GM18520 (cell line): ENCODE measurements around the gene SSB.
"Not testable (repeated sequence)": the region's sequence is repeated elsewhere in the genome, so short reads cannot be mapped to it uniquely, and the experiment has no call there.

Experiments
- ATAC-seq: cut with Tn5 transposase; IDR thresholded peaks from one replicate; pipeline ENCODE4 v1.9.1; 2021; ENCODE audit not compliant: unreplicated experiment

SSB gene

DNA sequence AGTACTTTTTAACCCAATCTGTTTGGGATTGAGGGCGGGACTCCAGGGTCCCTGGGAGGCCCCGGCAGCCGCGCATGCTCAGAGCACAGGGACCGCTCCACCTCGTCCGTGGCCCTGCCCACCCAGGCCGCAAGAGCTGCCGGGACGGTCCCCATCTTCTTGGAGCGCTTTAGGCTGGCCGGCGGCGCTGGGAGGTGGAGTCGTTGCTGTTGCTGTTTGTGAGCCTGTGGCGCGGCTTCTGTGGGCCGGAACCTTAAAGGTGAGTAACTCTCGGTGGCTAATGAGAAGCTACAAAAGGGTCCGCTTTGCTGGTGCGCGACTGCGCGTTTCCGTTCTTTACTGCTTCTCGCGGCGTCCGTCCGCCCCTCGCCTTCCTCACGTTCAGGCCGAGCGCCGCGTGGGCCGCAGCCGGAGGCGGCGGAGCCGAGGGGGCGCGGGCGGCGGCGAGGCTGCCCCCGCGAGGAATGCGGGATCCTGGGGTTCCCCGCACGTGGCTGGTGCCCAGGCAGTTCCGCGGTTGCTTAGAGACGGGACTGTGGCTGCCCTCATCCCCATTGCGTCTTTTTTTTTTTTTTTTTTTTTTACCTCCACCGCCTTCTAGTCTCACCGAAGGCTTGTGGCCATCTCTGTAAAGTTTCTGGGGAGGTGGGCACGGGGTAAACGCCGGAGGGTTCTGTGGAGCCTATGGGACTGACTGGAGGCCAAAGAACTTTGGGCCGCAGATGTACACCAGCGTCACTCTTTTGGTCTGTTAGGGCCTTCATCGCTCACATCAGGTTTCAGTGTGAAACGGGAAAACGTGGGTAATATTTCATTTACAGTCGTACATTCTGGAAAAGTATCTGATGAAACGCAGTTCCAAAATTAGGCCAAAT is at the start of gene SSB:
Gene SSB, plus strand, starts transcription at position 154 of the 875 bp plus-strand sequence. CDS start 2,090 bp downstream, outside the sequence.
- peak; percentile 91 for ATAC-seq

GRCh38 chr2:169752752-169753151 is 45.9 kb upstream of the SSB start:
- ATAC-seq = no peak

DNA sequence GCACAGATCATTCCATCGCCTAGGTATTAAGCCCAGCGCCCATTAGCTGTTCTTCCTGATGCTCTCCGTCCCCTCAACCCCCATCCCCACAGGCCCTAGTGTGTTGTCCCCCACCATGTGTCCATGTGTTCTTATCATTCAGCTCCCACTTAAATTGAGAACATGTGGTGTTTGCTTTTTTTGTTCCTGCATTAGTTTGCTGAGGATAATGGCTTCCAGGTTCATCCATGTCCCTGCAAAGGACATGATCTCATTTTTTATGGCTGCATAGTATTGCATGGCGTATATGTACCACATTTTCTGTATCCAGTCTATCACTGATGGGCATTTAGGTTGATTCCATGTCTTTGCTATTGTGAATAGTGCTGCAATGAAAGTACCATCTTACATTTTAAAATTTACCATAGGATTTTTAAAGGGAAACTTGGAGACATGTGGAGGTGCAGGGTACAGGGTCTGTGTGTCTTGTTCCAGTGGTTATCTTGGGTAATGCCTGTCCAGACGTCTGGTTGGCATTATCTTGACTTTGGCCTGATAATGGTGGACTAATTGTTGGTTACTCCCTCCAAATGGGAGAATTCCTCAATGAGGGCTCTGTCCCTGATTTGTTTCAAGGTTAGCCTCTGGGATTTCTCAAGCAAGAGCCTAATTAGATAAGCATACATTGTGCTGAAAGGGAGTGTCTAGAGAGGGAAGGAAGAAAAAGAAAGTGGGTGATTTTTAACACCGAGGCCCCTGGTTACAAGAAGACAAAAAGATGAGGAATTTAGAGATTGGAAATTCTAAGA is 43.4 kb upstream of the SSB start:
- no peak for ATAC-seq

DNA sequence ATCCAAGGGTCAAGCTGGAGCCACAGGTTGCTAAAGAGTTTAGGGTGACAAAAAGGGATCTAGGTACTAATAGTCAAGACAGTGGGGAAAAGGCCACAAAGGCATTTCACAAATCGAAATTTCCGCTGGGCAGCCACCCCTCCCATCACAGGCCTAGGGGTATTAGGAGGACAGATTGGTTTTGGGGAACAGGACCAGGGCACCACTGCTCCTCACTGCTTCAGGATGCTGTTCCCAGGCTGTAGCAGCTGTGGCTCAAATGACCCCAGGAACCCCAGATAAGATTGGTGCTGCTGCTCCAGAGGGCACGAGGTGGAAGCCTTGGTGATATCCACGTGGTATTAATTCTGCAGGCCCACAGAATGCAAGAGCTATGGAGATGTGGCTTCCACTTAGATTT is 42.3 kb upstream of the SSB start:
- ATAC-seq = no peak

DNA sequence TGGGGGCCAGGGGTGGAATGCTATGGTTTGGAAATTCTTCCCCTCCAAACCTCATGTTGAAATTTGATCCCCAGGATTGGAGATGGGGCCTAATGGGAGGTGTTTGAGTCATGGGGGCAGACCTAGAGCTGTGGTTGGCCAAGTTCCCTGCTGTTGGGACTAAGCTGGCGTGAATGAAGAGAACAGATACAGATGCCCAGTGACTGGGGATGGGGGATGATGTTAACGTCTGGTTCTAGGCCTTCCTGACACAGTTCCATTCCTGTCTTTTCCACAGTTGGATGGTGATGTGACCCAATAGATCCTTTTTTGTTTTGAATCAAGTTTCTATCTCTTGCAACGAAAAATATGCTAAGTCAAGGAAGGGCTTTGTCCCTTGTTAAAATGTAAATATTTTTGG is 41.3 kb upstream of the SSB start:
- ATAC-seq = no peak

- no peak for ATAC-seq
Observed at GRCh38 chr2:169757778-169758177, 40.9 kb upstream of the SSB start.

DNA sequence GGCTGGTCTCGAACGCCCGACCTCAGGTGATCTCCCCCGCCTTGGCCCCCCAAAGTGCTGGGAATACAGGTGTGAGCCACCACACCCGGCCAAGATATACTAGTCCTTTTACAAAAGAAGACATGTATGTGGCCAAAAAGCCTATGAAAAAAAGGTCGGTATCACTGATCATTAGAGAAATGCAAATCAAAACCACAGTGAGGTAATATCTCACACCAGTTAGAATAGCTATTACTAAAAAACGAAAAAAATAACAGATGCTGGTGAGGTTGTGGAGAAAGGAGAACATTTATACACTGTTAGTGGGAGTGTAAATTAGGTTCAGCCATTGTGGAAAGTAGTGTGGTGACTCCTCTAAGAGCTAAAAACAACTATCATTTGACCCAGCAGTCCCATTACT is 38.7 kb upstream of the SSB start:
- ATAC-seq = no peak

GRCh38 chr2:169760798-169761197 is 37.9 kb upstream of the SSB start:
- ATAC-seq = not testable (repeated sequence)

DNA sequence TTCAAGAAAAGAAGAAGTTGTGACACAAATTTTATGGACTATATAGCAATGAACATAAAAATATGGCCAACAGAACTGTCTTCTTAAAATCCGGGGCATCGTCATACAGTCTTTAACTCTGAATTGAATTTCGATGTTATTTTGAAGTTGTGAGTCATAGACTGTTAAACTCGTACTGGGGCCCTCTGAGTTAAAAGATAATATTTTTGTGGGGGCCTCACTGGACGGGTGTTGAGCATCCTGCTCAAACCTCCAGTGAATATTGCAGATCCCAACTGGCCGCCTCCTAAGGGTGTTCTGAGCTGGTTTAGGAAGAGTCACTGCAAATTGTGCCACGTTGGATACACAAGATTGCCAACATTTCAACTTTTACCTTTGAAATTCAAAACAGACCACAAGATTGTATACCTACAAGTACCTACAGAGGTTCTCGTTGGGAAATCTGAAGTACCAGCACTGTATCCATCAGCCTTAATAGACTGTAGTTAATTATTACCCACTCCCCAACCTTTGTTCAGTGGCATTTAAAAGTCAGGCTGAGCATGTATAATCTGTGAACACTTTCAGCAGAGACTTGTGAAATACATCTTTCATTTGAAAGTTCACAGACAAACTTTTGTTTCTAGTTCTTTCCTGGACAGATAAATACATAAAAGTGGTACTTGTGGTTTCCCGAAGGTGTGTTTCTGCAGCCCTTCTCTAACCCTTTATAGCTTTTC is 37.3 kb upstream of the SSB start:
- ATAC-seq = peak; percentile 53

DNA sequence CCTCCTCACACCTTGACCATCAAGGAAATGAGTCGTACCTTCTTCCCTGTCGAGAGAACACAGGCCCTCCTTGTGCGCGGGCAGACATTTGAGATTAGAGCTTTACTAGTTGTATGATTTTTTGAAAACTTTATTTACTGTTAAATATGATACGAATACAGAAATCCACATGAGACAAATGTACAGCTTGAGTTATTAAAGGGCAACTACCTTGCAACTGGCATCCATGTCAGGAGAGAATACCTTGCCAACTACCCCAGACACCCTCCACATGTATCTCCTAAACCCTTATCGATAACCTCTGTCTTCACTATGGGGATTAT is 36.7 kb upstream of the SSB start:
- no peak for ATAC-seq

DNA sequence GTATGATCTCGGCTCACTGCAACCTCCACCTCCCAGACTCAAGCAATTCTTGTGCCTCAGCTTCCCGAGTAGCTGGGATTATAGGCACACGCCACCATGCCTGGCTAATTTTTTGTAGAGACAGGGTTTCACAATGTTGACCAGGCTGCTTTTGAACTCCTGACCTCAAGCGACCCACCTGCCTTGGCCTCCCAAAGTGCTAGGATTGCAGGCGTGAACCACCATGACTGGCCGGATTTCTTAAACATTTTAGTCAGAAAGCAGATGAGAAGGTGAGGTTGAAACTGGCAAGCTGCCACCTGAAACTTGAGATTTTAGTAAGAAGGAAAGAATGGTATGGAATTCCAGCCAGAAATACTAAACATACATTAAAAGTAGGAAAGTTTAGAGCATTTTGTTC is 33.1 kb upstream of the SSB start:
- no peak for ATAC-seq

DNA sequence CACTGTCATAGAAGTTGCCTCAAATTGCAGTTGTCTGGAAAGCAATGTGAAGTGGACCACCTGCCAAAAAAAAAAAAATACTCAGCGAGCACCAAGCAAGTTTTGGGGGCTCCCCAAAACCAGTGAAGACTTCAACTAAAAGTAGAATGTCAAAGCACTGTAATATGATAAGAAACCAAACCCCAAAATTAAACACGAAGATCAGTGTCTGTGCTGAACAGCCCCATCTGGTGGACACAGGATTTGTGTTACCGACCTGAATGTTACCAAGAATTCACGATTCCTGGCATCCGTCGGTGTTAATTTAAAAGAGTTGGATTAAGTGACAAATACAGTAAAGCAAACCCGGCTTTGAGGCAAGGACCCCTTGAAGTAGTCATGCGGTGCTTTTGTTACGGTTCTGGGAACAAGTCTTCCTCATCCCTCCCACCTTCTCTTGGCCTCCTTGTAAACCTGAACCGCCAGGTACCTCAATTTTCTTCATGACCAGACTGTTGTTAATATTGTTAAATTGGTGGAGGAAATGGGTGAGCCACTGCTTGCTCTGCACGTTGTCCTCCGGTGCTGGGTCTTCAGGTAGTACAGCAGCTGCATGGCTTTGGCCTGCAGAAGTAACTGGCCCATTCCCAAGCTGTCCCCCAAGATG is 31.3 kb upstream of the SSB start:
- no peak for ATAC-seq

- ATAC-seq = no peak
Observed at GRCh38 chr2:169768262-169768995, 30.2 kb upstream of the SSB start.

DNA sequence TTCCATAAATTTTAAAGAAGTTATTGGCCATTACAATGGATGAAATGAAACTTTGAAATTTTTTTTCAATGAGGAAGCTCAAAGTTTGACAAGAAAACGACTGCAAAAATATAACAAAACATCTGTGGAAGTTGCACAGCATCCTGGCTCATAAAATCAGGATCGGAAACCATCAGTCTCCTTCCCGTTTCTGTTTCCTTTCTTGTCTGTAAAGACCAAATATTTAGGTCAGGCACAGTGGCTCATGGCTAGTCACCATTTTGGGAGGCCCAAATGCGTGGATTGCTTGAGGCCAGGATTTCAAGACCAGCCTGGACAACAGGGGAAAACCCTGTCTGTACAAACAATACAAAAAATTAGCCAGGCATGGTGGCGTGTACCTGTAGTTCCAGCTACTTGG is 27.6 kb upstream of the SSB start:
- no peak for ATAC-seq

DNA sequence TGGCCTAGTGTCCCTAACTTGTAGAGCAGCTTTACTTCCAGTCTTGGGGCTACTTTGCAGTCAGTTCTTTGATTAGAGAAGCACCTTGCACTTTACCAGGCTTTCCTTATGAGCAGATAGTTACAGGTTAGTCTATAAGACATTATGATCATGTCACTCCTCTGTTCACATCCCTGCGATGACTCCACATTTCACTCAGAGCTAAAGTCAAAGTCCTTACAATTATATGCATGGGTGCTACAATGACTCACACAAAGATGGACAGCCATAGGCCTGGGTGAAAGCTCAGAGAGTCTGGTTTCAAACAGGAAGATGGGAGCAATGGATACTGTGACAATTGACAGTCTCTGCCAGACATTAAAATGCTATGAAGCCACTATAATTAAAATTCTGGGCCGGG is 27.1 kb upstream of the SSB start:
- ATAC-seq = no peak

DNA sequence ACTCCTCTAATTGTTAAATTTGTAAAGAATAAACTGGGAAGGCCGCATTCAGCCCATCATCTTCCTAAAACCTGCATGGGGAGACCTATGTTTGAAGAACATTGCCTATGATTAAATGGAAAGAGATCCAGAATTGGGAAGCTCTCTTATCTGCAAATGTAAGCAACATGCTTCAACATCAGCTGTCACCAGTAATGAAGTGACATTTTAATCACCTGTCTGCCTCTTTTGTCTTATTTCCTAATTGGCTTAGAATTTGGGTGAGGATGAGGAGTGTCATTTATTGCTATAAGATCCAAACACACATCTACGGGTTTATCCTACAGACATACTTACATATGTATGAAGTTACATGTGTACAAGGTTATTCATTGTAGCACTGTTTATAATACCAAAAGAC is 26.0 kb upstream of the SSB start:
- ATAC-seq = no peak

DNA sequence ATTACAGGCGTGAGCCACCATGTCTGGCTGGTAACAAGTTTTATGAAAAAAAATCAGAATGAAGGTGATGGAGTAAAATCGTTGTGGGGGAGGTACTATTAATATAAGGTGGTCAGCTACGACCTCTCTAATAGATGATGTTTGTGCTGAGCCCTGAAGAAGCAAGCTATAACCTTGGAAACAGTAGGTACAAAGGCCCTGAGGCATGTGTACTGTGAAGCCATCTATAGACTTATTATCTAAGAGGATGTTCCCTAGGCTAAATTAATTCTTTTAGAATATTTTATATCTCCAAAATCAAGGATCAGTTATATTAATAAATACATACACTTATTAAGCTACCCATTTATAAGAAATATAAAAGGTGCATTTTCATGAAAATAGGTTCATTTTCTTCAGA is 23.3 kb upstream of the SSB start:
- no peak for ATAC-seq

DNA sequence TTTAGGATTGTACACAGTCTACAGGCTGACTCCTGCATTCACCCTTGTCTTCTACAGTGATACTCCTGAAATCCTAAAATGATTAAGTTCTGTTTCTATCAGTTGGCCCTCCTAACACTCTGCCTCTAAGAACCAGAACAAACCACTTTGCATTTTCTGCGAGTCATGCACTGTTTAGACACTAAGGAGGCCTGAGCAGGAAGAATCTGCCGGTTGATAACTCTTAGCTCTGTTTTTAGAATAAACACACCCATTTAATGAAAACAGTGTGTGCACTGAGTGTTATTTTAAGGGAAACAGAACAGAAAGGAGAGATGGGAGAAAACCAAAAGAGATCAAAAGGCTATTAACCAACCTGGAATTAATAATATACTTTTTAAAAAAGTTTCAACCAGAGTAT is 22.9 kb upstream of the SSB start:
- no peak for ATAC-seq

DNA sequence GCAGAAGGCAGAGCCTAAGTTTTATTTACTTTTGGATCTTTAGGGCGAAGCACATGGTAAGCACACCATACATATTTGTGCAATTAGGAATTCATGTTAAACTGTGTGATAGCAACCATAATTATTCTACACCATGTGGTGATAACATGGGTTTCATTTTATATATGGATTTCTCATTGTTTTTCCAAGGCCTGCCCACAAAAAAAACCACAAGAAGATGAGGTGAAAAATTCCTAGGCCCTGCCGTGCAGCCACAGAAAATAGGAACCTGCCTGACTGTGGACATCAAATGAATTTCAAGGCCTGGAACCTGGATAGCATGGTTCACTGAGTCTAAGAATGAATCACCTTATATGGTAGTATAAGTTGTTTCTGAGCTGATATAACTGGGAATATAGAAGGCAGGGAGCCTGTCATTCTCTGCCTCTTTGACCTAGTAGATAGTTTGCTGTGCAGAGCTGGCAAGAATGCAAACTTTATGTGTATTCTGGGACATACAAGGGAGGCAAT is 22.4 kb upstream of the SSB start:
- no peak for ATAC-seq

GRCh38 chr2:169778446-169778845 is 20.2 kb upstream of the SSB start:
- ATAC-seq = no peak
